HG03432 (cell line): ENCODE measurements around the gene CSTPP1.

ENCODE experiments used
- ATAC-seq: cut with Tn5 transposase; IDR thresholded peaks from one replicate; pipeline ENCODE4 v1.9.1; 2021; ENCODE audit warnings: mild to moderate bottlenecking, moderate library complexity; ENCODE audit not compliant: unreplicated experiment

Gene CSTPP1

GRCh38 chr11:47124675-47125074 lies 188.1 kb downstream of the CSTPP1 start:
- no peak for ATAC-seq

GRCh38 chr11:47125083-47125482 lies 188.5 kb downstream of the CSTPP1 start:
- no peak for ATAC-seq

GRCh38 chr11:47127213-47127612 lies 190.7 kb downstream of the CSTPP1 start:
- no peak for ATAC-seq

GRCh38 chr11:47130543-47130942 lies 194.0 kb downstream of the CSTPP1 start:
- no peak for ATAC-seq

GRCh38 chr11:47131136-47131535 lies 194.6 kb downstream of the CSTPP1 start:
- no peak for ATAC-seq

GRCh38 chr11:47132490-47132889 lies 195.9 kb downstream of the CSTPP1 start:
- ATAC-seq, result no peak

GRCh38 chr11:47132981-47133380 lies 196.4 kb downstream of the CSTPP1 start:
- no peak for ATAC-seq

- ATAC-seq, result no peak
Measured at GRCh38 chr11:47136327-47136726, 199.8 kb downstream of the CSTPP1 start.

- ATAC-seq, result no peak
Measured at GRCh38 chr11:47136921-47137320, 200.4 kb downstream of the CSTPP1 start.

- ATAC-seq, result no peak
Measured at GRCh38 chr11:47137476-47137875, 200.9 kb downstream of the CSTPP1 start.

GRCh38 chr11:47139878-47140277 lies 203.3 kb downstream of the CSTPP1 start:
- no peak for ATAC-seq

GRCh38 chr11:47143322-47143721 lies 206.8 kb downstream of the CSTPP1 start:
- ATAC-seq, result no peak

- no peak for ATAC-seq
Measured at GRCh38 chr11:47144541-47144940, 208.0 kb downstream of the CSTPP1 start.

GRCh38 chr11:47147250-47147649 lies 210.7 kb downstream of the CSTPP1 start:
- no peak for ATAC-seq

GRCh38 chr11:47147681-47148080 lies 211.1 kb downstream of the CSTPP1 start:
- no peak for ATAC-seq

- no peak for ATAC-seq
Measured at GRCh38 chr11:47148270-47148669, 211.7 kb downstream of the CSTPP1 start.

- no peak for ATAC-seq
Measured at GRCh38 chr11:47148903-47149531, 212.5 kb downstream of the CSTPP1 start.

GRCh38 chr11:47149782-47150181 lies 213.2 kb downstream of the CSTPP1 start:
- ATAC-seq, result no peak

GRCh38 chr11:47152126-47152952 lies 215.8 kb downstream of the CSTPP1 start:
- no peak for ATAC-seq

- ATAC-seq, result peak; percentile 60
Measured at GRCh38 chr11:47152953-47153950, 216.7 kb downstream of the CSTPP1 start.
